ENCODE data around the gene TRMT61A.

TRMT61A gene

GRCh38 chr14:103563226-103563620 lies 34.2 kb downstream of the TRMT61A start:
- no peak for DNase-seq (ENCODE audit: low read depth)

GRCh38 chr14:103563844-103564505 lies 35.0 kb downstream of the TRMT61A start:
- DNase-seq (ENCODE audit: low read depth) = no peak

- DNase-seq (ENCODE audit: low read depth) = no peak
These were observed 40.0 kb downstream of the TRMT61A start for GRCh38 chr14:103568952-103569351.

GRCh38 chr14:103569408-103569807 lies 40.4 kb downstream of the TRMT61A start:
- no peak for DNase-seq (ENCODE audit: low read depth)

- DNase-seq (ENCODE audit: low read depth) = no peak
These were observed 45.1 kb downstream of the TRMT61A start for GRCh38 chr14:103574104-103574503.

GRCh38 chr14:103574707-103575285 lies 45.8 kb downstream of the TRMT61A start:
- no peak for DNase-seq (ENCODE audit: low read depth)

GRCh38 chr14:103576371-103577024 lies 47.5 kb downstream of the TRMT61A start:
- no peak for DNase-seq (ENCODE audit: low read depth)

- no peak for DNase-seq (ENCODE audit: low read depth)
These were observed 49.5 kb downstream of the TRMT61A start for GRCh38 chr14:103578401-103579075.

GRCh38 chr14:103581206-103581605 lies 52.2 kb downstream of the TRMT61A start:
- no peak for DNase-seq (ENCODE audit: low read depth)

GRCh38 chr14:103581954-103582703 lies 53.1 kb downstream of the TRMT61A start:
- DNase-seq (ENCODE audit: low read depth) = no peak

GRCh38 chr14:103584326-103584915 lies 55.4 kb downstream of the TRMT61A start:
- no peak for DNase-seq (ENCODE audit: low read depth)
